HEK293 (cell line): Measurements from ENCODE around the gene KDM2B.

Source experiments
- CTCF ChIA-PET: fragments of 350-600 bp; formaldehyde crosslinking; extraction: SDS; loops from one replicate; lab custom pipeline; 2021; ENCODE audit warnings: antibody characterized with exemption; lab: Yijun Ruan, JAX
- POLR2A ChIA-PET: fragments of 300-600 bp; formaldehyde crosslinking; extraction: SDS; loops from one replicate; lab custom pipeline; 2020; ENCODE audit warnings: antibody characterized with exemption, inconsistent platforms; lab: Yijun Ruan, JAX
- H3K27ac ChIP-seq: fragments of 200-500 bp; sonication (Bioruptor generic); 2 replicates; pipeline ENCODE4 v1.5.1; 2014; ENCODE audit warnings: low read depth, low read length, control low read depth, inconsistent platforms; ENCODE audit errors: extremely low read depth
- H3K36me3 ChIP-seq, 2 experiments: fragments of 200-500 bp in 1 of 2; sonication (Bioruptor generic) in 1 of 2; 1 replicate in 1 of 2; 2 replicates in 1 of 2; pipeline ENCODE4 v1.5.1; 2014 to 2017; ENCODE audit warnings: inconsistent platforms in 2 of 2, low read length in 2 of 2; ENCODE audit not compliant: control insufficient read depth in 2 of 2, insufficient read depth in 1 of 2
- H3K4me1 ChIP-seq: fragments of 200-500 bp; sonication (Bioruptor generic); 2 replicates; pipeline ENCODE4 v1.5.1; 2014; ENCODE audit warnings: mild to moderate bottlenecking, low read length, inconsistent platforms; ENCODE audit not compliant: control insufficient read depth, insufficient read depth
- H3K4me3 ChIP-seq: 2 replicates; pipeline ENCODE4 v1.5.1; 2011; ENCODE audit warnings: low read depth, mild to moderate bottlenecking, control low read depth, low read length, moderate library complexity
- H3K9me3 ChIP-seq: fragments of 200-500 bp; sonication (Bioruptor generic); 2 replicates; pipeline ENCODE4 v1.5.1; 2014; ENCODE audit warnings: low read depth, low read length, inconsistent platforms; ENCODE audit not compliant: control insufficient read depth, insufficient read depth
- ATF2 ChIP-seq: fragments of 450-650 bp; formaldehyde crosslinking; IDR thresholded peaks from 2 replicates; pipeline ENCODE4 v1.5.1; 2016; ENCODE audit warnings: missing biosample characterization, missing genetic modification characterization, low read depth
- BCL11A ChIP-seq: fragments of 450-650 bp; formaldehyde crosslinking; IDR thresholded peaks from 2 replicates; pipeline ENCODE4 v1.5.1; 2016; ENCODE audit warnings: low read depth, missing biosample characterization, missing genetic modification characterization
- BCL11B ChIP-seq: fragments of 450-650 bp; formaldehyde crosslinking; IDR thresholded peaks from 2 replicates; pipeline ENCODE4 v1.5.1; 2016; ENCODE audit warnings: low read depth, missing biosample characterization, missing genetic modification characterization
- BCL6B ChIP-seq: fragments of 450-650 bp; formaldehyde crosslinking; IDR thresholded peaks from 2 replicates; pipeline ENCODE4 v1.5.1; 2017; ENCODE audit warnings: missing biosample characterization, missing genetic modification characterization
- EGR2 ChIP-seq: fragments of 450-650 bp; formaldehyde crosslinking; IDR thresholded peaks from 2 replicates; pipeline ENCODE4 v1.5.1; 2016; ENCODE audit warnings: low read depth, missing biosample characterization, missing genetic modification characterization
- GLIS2 ChIP-seq: fragments of 450-650 bp; formaldehyde crosslinking; IDR thresholded peaks from 2 replicates; pipeline ENCODE4 v1.5.1; 2016; ENCODE audit warnings: missing biosample characterization, missing genetic modification characterization
- RBAK ChIP-seq: fragments of 450-650 bp; formaldehyde crosslinking; IDR thresholded peaks from 2 replicates; pipeline ENCODE4 v1.5.1; 2016; ENCODE audit warnings: missing biosample characterization, missing genetic modification characterization
- SP2 ChIP-seq: fragments of 450-650 bp; formaldehyde crosslinking; IDR thresholded peaks from 2 replicates; pipeline ENCODE4 v1.5.1; 2016; ENCODE audit warnings: missing biosample characterization, missing genetic modification characterization
- WT1 ChIP-seq: fragments of 450-650 bp; formaldehyde crosslinking; IDR thresholded peaks from 2 replicates; pipeline ENCODE4 v1.5.1; 2016; ENCODE audit warnings: missing biosample characterization, missing genetic modification characterization
- ZBTB48 ChIP-seq: fragments of 450-650 bp; formaldehyde crosslinking; IDR thresholded peaks from 2 replicates; pipeline ENCODE4 v1.5.1; 2016; ENCODE audit warnings: missing biosample characterization, missing genetic modification characterization
- ZBTB8A ChIP-seq: fragments of 450-650 bp; formaldehyde crosslinking; IDR thresholded peaks from 2 replicates; pipeline ENCODE4 v1.5.1; 2016; ENCODE audit warnings: missing biosample characterization, missing genetic modification characterization
- ZNF114 ChIP-seq: fragments of 450-650 bp; formaldehyde crosslinking; IDR thresholded peaks from 2 replicates; pipeline ENCODE4 v1.5.0; 2017; ENCODE audit warnings: missing biosample characterization, missing genetic modification characterization
- ZNF19 ChIP-seq: fragments of 450-650 bp; formaldehyde crosslinking; IDR thresholded peaks from 2 replicates; pipeline ENCODE4; 2016; ENCODE audit warnings: missing biosample characterization, missing genetic modification characterization, low read depth
- ZNF211 ChIP-seq: fragments of 450-650 bp; formaldehyde crosslinking; IDR thresholded peaks from 2 replicates; pipeline ENCODE4 v1.5.1; 2016; ENCODE audit warnings: low read depth, missing biosample characterization, missing genetic modification characterization
- ZNF404 ChIP-seq: fragments of 450-650 bp; formaldehyde crosslinking; IDR thresholded peaks from 2 replicates; pipeline ENCODE4 v1.5.1; 2017; ENCODE audit warnings: missing biosample characterization, missing genetic modification characterization
- ZNF513 ChIP-seq: fragments of 450-650 bp; IDR thresholded peaks from 2 replicates; pipeline ENCODE4 v1.5.1; 2018; ENCODE audit warnings: missing biosample characterization, missing genetic modification characterization
- ZNF514 ChIP-seq: fragments of 450-650 bp; formaldehyde crosslinking; IDR thresholded peaks from 2 replicates; pipeline ENCODE4 v1.5.1; 2016; ENCODE audit warnings: missing biosample characterization, missing genetic modification characterization
- ZNF600 ChIP-seq: fragments of 450-650 bp; formaldehyde crosslinking; IDR thresholded peaks from 2 replicates; pipeline ENCODE4 v1.5.1; 2016; ENCODE audit warnings: missing biosample characterization, missing genetic modification characterization
- ZNF621 ChIP-seq: fragments of 450-650 bp; formaldehyde crosslinking; IDR thresholded peaks from 2 replicates; pipeline ENCODE4 v1.5.1; 2017; ENCODE audit warnings: missing biosample characterization, missing genetic modification characterization
- ZNF704 ChIP-seq: fragments of 450-650 bp; formaldehyde crosslinking; IDR thresholded peaks from 2 replicates; pipeline ENCODE4 v1.5.1; 2016; ENCODE audit warnings: missing biosample characterization, missing genetic modification characterization
- ZNF768 ChIP-seq: fragments of 450-650 bp; formaldehyde crosslinking; IDR thresholded peaks from 2 replicates; pipeline ENCODE4 v1.5.1; 2018; ENCODE audit warnings: missing biosample characterization, mild to moderate bottlenecking, missing genetic modification characterization
- ZNF777 ChIP-seq: fragments of 450-650 bp; formaldehyde crosslinking; IDR thresholded peaks from 2 replicates; pipeline ENCODE4 v1.5.1; 2017; ENCODE audit warnings: missing biosample characterization, missing genetic modification characterization, borderline replicate concordance
- ZNF830 ChIP-seq: fragments of 450-650 bp; IDR thresholded peaks from 2 replicates; pipeline ENCODE4 v1.5.0; 2018; ENCODE audit warnings: missing biosample characterization, missing genetic modification characterization, low read depth, mild to moderate bottlenecking, moderate library complexity
- ZNF843 ChIP-seq: fragments of 450-650 bp; formaldehyde crosslinking; IDR thresholded peaks from 2 replicates; pipeline ENCODE4 v1.5.1; 2016; ENCODE audit warnings: missing biosample characterization, missing genetic modification characterization
- ZSCAN23 ChIP-seq: fragments of 450-650 bp; formaldehyde crosslinking; IDR thresholded peaks from 2 replicates; pipeline ENCODE4 v1.5.1; 2016; ENCODE audit warnings: missing biosample characterization, missing genetic modification characterization
- ZXDB ChIP-seq: fragments of 450-650 bp; formaldehyde crosslinking; IDR thresholded peaks from 2 replicates; pipeline ENCODE4 v1.5.1; 2016; ENCODE audit warnings: missing biosample characterization, missing genetic modification characterization

The KDM2B gene

GRCh38 chr12:121489874-121490273, 90.9 kb downstream of the KDM2B start (continued):
- TF ChIP-seq ZXDB (tag by site-specific recombination) (no peak), BCL6B (tag by site-specific recombination) (no peak), ZNF514 (tag by site-specific recombination) (no peak), BCL11B (tag by site-specific recombination) (no peak), ATF2 (tag by site-specific recombination) (no peak), BCL11A (no peak)
- TF ChIP-seq, all 188 proteins: peak for 0

GRCh38 chr12:121484967-121485366, 95.9 kb downstream of the KDM2B start:
- Histone ChIP-seq H3K36me3 (peaks cover 0 to 4% of the 10 kb centered on the region in 2 experiments; a peak in 2 of 3 replicates), H3K27ac (no peak overlapping the region), H3K4me1 (no peaks in the 10 kb centered on the region), H3K9me3 (no peaks in the 10 kb centered on the region), H3K4me3 (no peak overlapping the region)
- CTCF ChIA-PET = interaction anchor here (1.0 to 1.1 kb wide), 2 partner anchors 9 to 11 kb away, joined by 3 read pairs; no protein-coding TSS in a partner anchor
- POLR2A ChIA-PET = no interaction called here
- TF ChIP-seq ZNF777 (no peak), ZNF513 (tag by site-specific recombination) (no peak), RBAK (tag by site-specific recombination) (no peak), EGR2 (no peak), ZNF19 (tag by site-specific recombination) (no peak), ZNF211 (no peak), ZNF830 (no peak), GLIS2 (tag by site-specific recombination) (no peak), ZNF404 (tag by site-specific recombination) (no peak), ZBTB8A (tag by site-specific recombination) (no peak), ZNF843 (no peak), ZBTB48 (tag by site-specific recombination) (no peak), ZNF768 (tag by site-specific recombination) (no peak), ZNF600 (tag by site-specific recombination) (no peak), WT1 (tag by site-specific recombination) (no peak), ZNF621 (no peak), SP2 (tag by site-specific recombination) (no peak), ZSCAN23 (tag by site-specific recombination) (no peak), ZNF114 (tag by site-specific recombination) (no peak), ZNF704 (no peak)
